AG04450 (cell line): ENCODE results near the gene PDE3A. TPM values are rescaled to one million over a fixed set of nuclear protein-coding genes. Genes with fewer than 3 reads are reported as not detected.

Source experiments
- CTCF ChIA-PET: fragments of 300-600, 350-600 bp; formaldehyde crosslinking; extraction: SDS; loops from one replicate; lab custom pipeline; 2022; ENCODE audit warnings: antibody characterized with exemption, inconsistent platforms; lab: Charles Lee
- POLR2A ChIA-PET: fragments of 350-600 bp; formaldehyde crosslinking; extraction: SDS; loops from one replicate; lab custom pipeline; 2021; ENCODE audit warnings: antibody characterized with exemption, inconsistent platforms; lab: Yijun Ruan, JAX
- DNase-seq: peaks from one replicate; pipeline ENCODE4 v3.0.0-alpha.2; 2011; ENCODE audit warnings: low read depth, low spot score
- H3K27ac ChIP-seq: one replicate; pipeline ENCODE4 v1.5.1; 2012; ENCODE audit warnings: low read depth, low read length, control low read depth
- H3K27me3 ChIP-seq: one replicate; pipeline ENCODE4 v1.6.0; 2012; ENCODE audit warnings: low read length; ENCODE audit not compliant: control insufficient read depth, insufficient read depth
- H3K4me3 ChIP-seq: 2 replicates; pipeline ENCODE4 v1.5.1; 2011; ENCODE audit warnings: mild to moderate bottlenecking, low read depth, low read length, control low read depth
- H3K9me3 ChIP-seq: 2 replicates; pipeline ENCODE4 v1.5.1; 2012; ENCODE audit warnings: low read length; ENCODE audit not compliant: control insufficient read depth, insufficient read depth
- polyA plus RNA-seq: library from polyadenylated mRNA; depleted of rRNA; stranded (reverse); fragments of >200 nt; gene quantifications from 2 replicates; pipeline ENCODE4 v1.2.3, GENCODE V29; 2011
- TF ChIP-seq, protein P1 (sequence below): IDR thresholded peaks from 2 replicates; pipeline ENCODE4 v1.5.1; 2011; ENCODE audit warnings: low read depth, low read length, control low read depth, inconsistent platforms

PDE3A gene
- polyA plus RNA-seq, 1 experiment = 0.10 TPM

DNA sequence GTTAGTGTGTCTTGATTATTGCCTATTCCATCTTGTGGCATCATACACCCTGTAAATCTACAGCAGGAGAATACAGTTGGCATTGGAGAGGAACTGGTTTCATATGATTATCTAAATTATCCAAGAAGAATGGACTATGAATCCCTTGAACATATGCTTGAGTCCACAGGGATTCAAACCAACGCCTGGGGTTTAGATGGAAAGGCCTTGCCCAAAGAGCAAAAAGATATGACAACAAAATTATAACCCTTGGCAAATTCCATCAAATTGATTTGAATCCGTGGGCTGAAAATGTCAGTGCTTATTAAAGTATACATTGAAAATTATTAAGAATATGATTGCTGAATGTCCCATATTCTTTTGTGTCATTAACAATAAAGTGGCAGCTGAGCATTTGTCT, 108.2 kb downstream of the PDE3A start:
- Histone ChIP-seq H3K27ac (no peak overlapping the region), H3K4me3 (no peak overlapping the region), H3K27me3 (no peaks in the 10 kb centered on the region), H3K9me3 (peaks cover 2% of the 10 kb centered on the region; the same call in 1 of the 2 replicates)
- ChIA-PET CTCF (no interaction called here), POLR2A (no interaction called here)
- no peak for DNase-seq
- TF ChIP-seq, protein P1, sequence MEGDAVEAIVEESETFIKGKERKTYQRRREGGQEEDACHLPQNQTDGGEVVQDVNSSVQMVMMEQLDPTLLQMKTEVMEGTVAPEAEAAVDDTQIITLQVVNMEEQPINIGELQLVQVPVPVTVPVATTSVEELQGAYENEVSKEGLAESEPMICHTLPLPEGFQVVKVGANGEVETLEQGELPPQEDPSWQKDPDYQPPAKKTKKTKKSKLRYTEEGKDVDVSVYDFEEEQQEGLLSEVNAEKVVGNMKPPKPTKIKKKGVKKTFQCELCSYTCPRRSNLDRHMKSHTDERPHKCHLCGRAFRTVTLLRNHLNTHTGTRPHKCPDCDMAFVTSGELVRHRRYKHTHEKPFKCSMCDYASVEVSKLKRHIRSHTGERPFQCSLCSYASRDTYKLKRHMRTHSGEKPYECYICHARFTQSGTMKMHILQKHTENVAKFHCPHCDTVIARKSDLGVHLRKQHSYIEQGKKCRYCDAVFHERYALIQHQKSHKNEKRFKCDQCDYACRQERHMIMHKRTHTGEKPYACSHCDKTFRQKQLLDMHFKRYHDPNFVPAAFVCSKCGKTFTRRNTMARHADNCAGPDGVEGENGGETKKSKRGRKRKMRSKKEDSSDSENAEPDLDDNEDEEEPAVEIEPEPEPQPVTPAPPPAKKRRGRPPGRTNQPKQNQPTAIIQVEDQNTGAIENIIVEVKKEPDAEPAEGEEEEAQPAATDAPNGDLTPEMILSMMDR = no peak

- Histone ChIP-seq H3K27ac (no peak overlapping the region), H3K9me3 (peaks cover 2% of the 10 kb centered on the region; the same call in 1 of the 2 replicates), H3K27me3 (no peaks in the 10 kb centered on the region), H3K4me3 (no peak overlapping the region)
- CTCF ChIA-PET = no interaction called here
- no peak for DNase-seq
- TF ChIP-seq, protein P1 = no peak
- POLR2A ChIA-PET = no interaction called here
These were observed 108.9 kb downstream of the PDE3A start for GRCh38 chr12:20477255-20477654.

- DNase-seq = no peak
- Histone ChIP-seq H3K27ac (no peak overlapping the region), H3K27me3 (no peaks in the 10 kb centered on the region), H3K4me3 (no peak overlapping the region), H3K9me3 (peaks cover 2% of the 10 kb centered on the region; the same call in 1 of the 2 replicates)
- CTCF ChIA-PET = interaction anchor here (0.6 to 0.7 kb wide), 2 partner anchors 9 to 15 kb away, joined by 3 read pairs; no protein-coding TSS in a partner anchor
- TF ChIP-seq, protein P1 = no peak
- POLR2A ChIA-PET = no interaction called here
These were observed 109.3 kb downstream of the PDE3A start for GRCh38 chr12:20477672-20478071.

- H3K4me3 ChIP-seq = no peak overlapping the region
- DNase-seq = no peak
- CTCF ChIA-PET = interaction anchor here (2.3 kb wide), 1 partner anchor 66 kb away, joined by 8 read pairs; no protein-coding TSS in a partner anchor
- POLR2A ChIA-PET = interaction anchor here (0.6 kb wide), 1 partner anchor 44 kb away, joined by 5 read pairs; no protein-coding TSS in a partner anchor
- TF ChIP-seq, protein P1 = no peak
- no peak overlapping the region for H3K27ac ChIP-seq
- no peaks in the 10 kb centered on the region for H3K27me3 ChIP-seq
- H3K9me3 ChIP-seq = no peaks in the 10 kb centered on the region
These were observed 114.2 kb downstream of the PDE3A start for GRCh38 chr12:20482491-20483054.

- POLR2A ChIA-PET = no interaction called here
- Histone ChIP-seq H3K4me3 (no peak overlapping the region), H3K27ac (no peak overlapping the region), H3K9me3 (no peaks in the 10 kb centered on the region), H3K27me3 (no peaks in the 10 kb centered on the region)
- CTCF ChIA-PET = interaction anchor here (1.2 to 2.3 kb wide), 2 partner anchors 20 to 65 kb away, joined by 5 to 8 read pairs; no protein-coding TSS in a partner anchor
- no peak for DNase-seq
- TF ChIP-seq, protein P1 = no peak
These were observed 115.4 kb downstream of the PDE3A start for GRCh38 chr12:20483776-20484175.
